Adrenal gland (tissue), 12 donors: ENCODE data around the gene RAB14. TPM values are rescaled to one million over a fixed set of nuclear protein-coding genes. Genes with fewer than 3 reads are reported as not detected.

Experiments used
- DNase-seq, 7 donors: peaks; one replicate each; pipeline ENCODE4 v3.0.0-alpha.2; 2019 to 2020
- H3K27ac ChIP-seq, 5 donors: fragments of 200-600 bp; sonication (generic) in 4 of 5; 1 replicate in 3 of 5; 2 replicates in 2 of 5; pipeline versions ENCODE4 v1.5.1 to v1.8.0; 2016 to 2020; ENCODE audit warnings: mild to moderate bottlenecking in 1 of 5
- H3K27me3 ChIP-seq: fragments of 200-600 bp; 2 replicates; pipeline ENCODE4 v1.8.0; 2021
- H3K36me3 ChIP-seq, 2 donors: fragments of 200-600 bp; replicated peaks in 1 of 2; 1 replicate in 1 of 2; 2 replicates in 1 of 2; pipeline versions ENCODE4 v1.5.1 to v1.8.0; 2018 to 2022
- H3K4me1 ChIP-seq, 2 donors: fragments of 200-600 bp; replicated peaks in 1 of 2; 1 replicate in 1 of 2; 2 replicates in 1 of 2; pipeline versions ENCODE4 v1.5.1 to v1.8.0; 2018 to 2021
- H3K4me3 ChIP-seq, 4 donors: fragments of 200-600 bp; sonication (generic) in 3 of 4; one replicate each; pipeline ENCODE4 v1.5.1; 2016 to 2018
- H3K9me3 ChIP-seq, 3 donors: fragments of 200-600 bp; sonication (generic) in 1 of 3; replicated peaks in 1 of 3; 1 replicate in 2 of 3; 2 replicates in 1 of 3; pipeline versions ENCODE4 v1.5.1 to v1.8.0; 2016 to 2021
- POLR2A ChIP-seq, 2 donors: fragments of 450-650 bp; IDR thresholded peaks; one replicate each; pipeline ENCODE4 v1.6.1; 2017; ENCODE audit warnings: antibody characterized with exemption in 2 of 2, mild to moderate bottlenecking in 2 of 2, moderate library complexity in 1 of 2
- WGBS, 4 donors: extraction: QIAGEN DNeasy Blood & Tissue Kit in 2 of 4; methylation state at CpG; one replicate each; pipeline versions ENCODE4 v1.1.5 to v1.1.7; 2013 to 2017; 5-methylcytosine and 5-hydroxymethylcytosine counted together
- intact Hi-C, 2 donors: fragments of 100-400 bp; cut with DNase I; formaldehyde crosslinking; loops; one replicate each; pipeline versions ENCODE4 v1.14.1 to v1.15.0; 2022 to 2023
- polyA plus RNA-seq, 3 donors: library from polyadenylated mRNA; stranded (reverse); fragments of 200-250 nt in 2 of 3; fragments of 350-450 nt in 1 of 3; fragmentation: Illumina TruSeq in 1 of 3; extraction: RNeasy Lipid Tissue Mini Kit (QIAGEN cat#74804) in 1 of 3; gene quantifications; one replicate each; pipeline ENCODE4 v1.2.3, GENCODE V29; 2013 to 2014
- total RNA-seq, 9 donors: library from RNA; depleted of rRNA in 4 of 9; stranded (reverse); fragments of >200 nt in 4 of 9; fragments of 120-200 nt in 1 of 9; fragmentation: NEBNext Ultra II Directional in 1 of 9; extraction: Animal tissue kit (Norgen Biotek cat#: 25700) in 1 of 9; gene quantifications; one replicate each; pipeline versions ENCODE4 v1.1.0 to v1.2.4, GENCODE V29; 2013 to 2023
- TF ChIP-seq, protein P1 (sequence below), 6 experiments: fragments of 450-650 bp in 4 of 6; fragments of 200-600 bp in 2 of 6; sonication (generic) in 1 of 6; IDR thresholded peaks; 1 replicate in 5 of 6; 2 replicates in 1 of 6; pipeline versions ENCODE4 v1.5.1 to v1.8.0; 2016 to 2021; ENCODE audit warnings: antibody characterized with exemption in 6 of 6, mild to moderate bottlenecking in 2 of 6, moderate library complexity in 1 of 6
- donor health status: healthy with polysubstance abuse.
- donor health status: Bipolar disorder and iron deficiency.
- donor health status: DM: yes; HTN: yes; CAD: no.
- donor health status: DM: no; HTN: no; CAD: no.
- donor health status: DM: no; HTN: no; CAD: no.
- donor health status: DM: yes; HTN: yes; CAD: no.

The RAB14 gene
- total and polyA plus RNA-seq, 12 donors, result 16.5 to 108 (median 43.5) TPM

DNA sequence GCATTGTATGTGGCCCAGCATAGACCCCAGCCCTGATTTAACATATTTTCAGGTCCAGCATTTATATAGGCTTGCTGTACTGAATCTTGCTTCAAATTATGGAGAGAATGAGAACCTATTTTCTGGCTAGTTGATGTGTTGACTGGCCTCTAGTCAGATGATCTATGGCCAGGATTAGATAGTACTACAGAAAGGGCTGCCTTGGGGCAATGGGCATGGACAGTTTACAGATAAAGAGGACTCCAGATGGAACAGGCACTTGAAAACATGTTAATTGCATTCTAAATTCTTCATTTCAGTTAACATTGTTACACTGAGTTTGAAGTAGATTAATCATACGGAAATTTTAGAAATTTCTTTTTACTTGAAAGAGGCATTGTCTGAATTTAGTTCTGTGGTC is 61.5 kb downstream of the RAB14 start:
- DNase-seq, result no peak
- no peak overlapping the region for H3K27ac ChIP-seq
- H3K27me3 ChIP-seq, result no peaks in the 10 kb centered on the region
- no peaks in the 10 kb centered on the region for H3K4me1 ChIP-seq
- TF ChIP-seq, protein P1, sequence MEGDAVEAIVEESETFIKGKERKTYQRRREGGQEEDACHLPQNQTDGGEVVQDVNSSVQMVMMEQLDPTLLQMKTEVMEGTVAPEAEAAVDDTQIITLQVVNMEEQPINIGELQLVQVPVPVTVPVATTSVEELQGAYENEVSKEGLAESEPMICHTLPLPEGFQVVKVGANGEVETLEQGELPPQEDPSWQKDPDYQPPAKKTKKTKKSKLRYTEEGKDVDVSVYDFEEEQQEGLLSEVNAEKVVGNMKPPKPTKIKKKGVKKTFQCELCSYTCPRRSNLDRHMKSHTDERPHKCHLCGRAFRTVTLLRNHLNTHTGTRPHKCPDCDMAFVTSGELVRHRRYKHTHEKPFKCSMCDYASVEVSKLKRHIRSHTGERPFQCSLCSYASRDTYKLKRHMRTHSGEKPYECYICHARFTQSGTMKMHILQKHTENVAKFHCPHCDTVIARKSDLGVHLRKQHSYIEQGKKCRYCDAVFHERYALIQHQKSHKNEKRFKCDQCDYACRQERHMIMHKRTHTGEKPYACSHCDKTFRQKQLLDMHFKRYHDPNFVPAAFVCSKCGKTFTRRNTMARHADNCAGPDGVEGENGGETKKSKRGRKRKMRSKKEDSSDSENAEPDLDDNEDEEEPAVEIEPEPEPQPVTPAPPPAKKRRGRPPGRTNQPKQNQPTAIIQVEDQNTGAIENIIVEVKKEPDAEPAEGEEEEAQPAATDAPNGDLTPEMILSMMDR (IDR thresholded peaks at IDR 0.05), result no peak
- no peak for TF ChIP-seq POLR2A (IDR thresholded peaks at IDR 0.05)
- no peaks in the 10 kb centered on the region for H3K9me3 ChIP-seq
- H3K36me3 ChIP-seq, result peaks cover 0 to 50% of the 10 kb centered on the region in 2 donors
- H3K4me3 ChIP-seq, result no peak overlapping the region
- WGBS, 4 donors, result 82 to 97% (median 91%) methylated on average over 1 of the region's 1 CpG
- intact Hi-C loops, result no loop called here

DNA sequence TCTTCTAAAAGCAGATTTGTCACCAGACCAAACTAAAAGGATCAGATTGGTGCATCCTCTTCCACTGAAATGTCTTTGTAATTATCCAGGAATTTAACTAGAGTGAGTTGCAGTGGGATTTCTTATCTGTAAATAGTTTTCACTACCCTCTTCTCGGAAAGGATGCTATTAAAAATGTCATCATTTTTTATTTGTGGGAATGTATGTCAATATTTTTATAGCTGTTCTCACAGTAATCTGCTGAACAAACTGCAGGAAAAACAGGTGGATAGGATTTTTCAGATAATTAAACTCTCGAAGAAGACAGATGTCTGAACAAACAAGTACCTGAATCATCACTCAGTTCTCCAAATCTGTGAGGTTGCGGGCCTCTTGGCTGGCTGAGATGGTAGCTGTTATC is 62.7 kb downstream of the RAB14 start:
- Histone ChIP-seq H3K9me3 (no peaks in the 10 kb centered on the region), H3K36me3 (peaks cover 0 to 39% of the 10 kb centered on the region in 2 donors), H3K4me1 (no peaks in the 10 kb centered on the region), H3K4me3 (no peak overlapping the region), H3K27ac (no peak overlapping the region), H3K27me3 (no peaks in the 10 kb centered on the region)
- DNase-seq, result no peak
- WGBS, 4 donors, result 79 to 88% (median 82%) methylated on average over 3 of the region's 3 CpGs
- no peak for TF ChIP-seq POLR2A (IDR thresholded peaks at IDR 0.05)
- TF ChIP-seq, protein P1 (IDR thresholded peaks at IDR 0.05), result no peak
- intact Hi-C loops, result no loop called here

DNA sequence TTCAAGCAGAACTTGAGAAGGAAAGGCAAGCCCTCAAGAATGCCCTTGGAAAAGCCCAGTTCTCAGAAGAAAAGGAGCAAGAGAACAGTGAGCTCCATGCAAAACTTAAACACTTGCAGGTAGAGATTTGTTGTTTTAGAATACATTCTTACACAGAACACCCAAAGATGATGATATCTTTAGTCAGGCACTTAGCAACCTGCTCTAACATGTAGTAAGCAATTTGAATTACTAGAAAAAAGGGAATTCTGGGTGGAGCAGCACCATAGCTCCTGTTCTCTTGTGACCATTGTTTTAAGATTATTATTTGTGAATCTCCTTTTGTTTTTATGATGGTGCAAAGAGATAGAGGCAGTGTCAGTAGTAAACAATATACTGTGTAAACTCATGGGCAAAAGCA is 63.1 kb downstream of the RAB14 start:
- DNase-seq, result no peak
- Histone ChIP-seq H3K36me3 (peaks cover 0 to 38% of the 10 kb centered on the region in 2 donors), H3K9me3 (no peaks in the 10 kb centered on the region), H3K27ac (no peak overlapping the region), H3K27me3 (no peaks in the 10 kb centered on the region), H3K4me1 (no peaks in the 10 kb centered on the region), H3K4me3 (no peak overlapping the region)
- intact Hi-C loops, result no loop called here
- TF ChIP-seq, protein P1 (IDR thresholded peaks at IDR 0.05), result no peak
- no peak for TF ChIP-seq POLR2A (IDR thresholded peaks at IDR 0.05)

DNA sequence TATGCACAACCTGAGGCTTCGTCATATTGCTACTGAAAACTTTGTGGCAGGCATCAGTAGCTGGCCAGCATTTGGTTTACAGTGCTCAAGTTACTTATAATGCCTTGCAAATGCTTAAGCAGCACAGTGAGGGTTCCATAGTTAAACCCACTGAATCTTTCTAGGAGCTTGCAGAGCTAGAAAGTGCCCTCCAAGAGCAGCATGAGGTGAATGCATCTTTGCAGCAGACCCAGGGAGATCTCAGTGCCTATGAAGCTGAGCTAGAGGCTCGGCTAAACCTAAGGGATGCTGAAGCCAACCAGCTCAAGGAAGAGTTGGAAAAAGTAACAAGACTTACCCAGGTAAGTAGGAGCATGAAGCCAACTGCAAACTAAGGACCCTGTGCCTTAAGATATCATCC is 66.0 kb downstream of the RAB14 start:
- no peaks in the 10 kb centered on the region for H3K9me3 ChIP-seq
- H3K4me3 ChIP-seq, result no peak overlapping the region
- H3K36me3 ChIP-seq, result peaks cover 0 to 16% of the 10 kb centered on the region in 2 donors
- no peaks in the 10 kb centered on the region for H3K27me3 ChIP-seq
- intact Hi-C loops, result no loop called here
- TF ChIP-seq POLR2A (IDR thresholded peaks at IDR 0.05), result no peak
- TF ChIP-seq, protein P1 (IDR thresholded peaks at IDR 0.05), result no peak
- no peak overlapping the region for H3K27ac ChIP-seq
- H3K4me1 ChIP-seq, result no peaks in the 10 kb centered on the region
- no peak for DNase-seq
- 94 to 98% (median 96%) methylated on average over 2 of the region's 2 CpGs for WGBS, 4 donors
